NCI-H2196 (cell line): Measurements from ENCODE around the gene EFL1.
A peak's percentile ranks its signal among the peaks of the same experiment; 100 is the strongest.

Source experiments
- DNase-seq: peaks from one replicate; lab custom pipeline; 2025; ENCODE audit not compliant: unreplicated experiment; lab: John Stamatoyannopoulos, UW

Gene EFL1

GRCh38 chr15:82168296-82168695 lies 94.2 kb downstream of the EFL1 start:
- no peak for DNase-seq

- DNase-seq: no peak
Observed at GRCh38 chr15:82165948-82166376, 96.6 kb downstream of the EFL1 start.

- DNase-seq: no peak
Observed at GRCh38 chr15:82159922-82160321, 102.6 kb downstream of the EFL1 start.

- DNase-seq: no peak
Observed at GRCh38 chr15:82158811-82159210, 103.7 kb downstream of the EFL1 start.

GRCh38 chr15:82150645-82151044 lies 111.9 kb downstream of the EFL1 start:
- no peak for DNase-seq

- no peak for DNase-seq
Observed at GRCh38 chr15:82146990-82147461, 115.5 kb downstream of the EFL1 start.

- no peak for DNase-seq
Observed at GRCh38 chr15:82146576-82146975, 116.0 kb downstream of the EFL1 start.

GRCh38 chr15:82143390-82144385 lies 118.8 kb downstream of the EFL1 start:
- no peak for DNase-seq

GRCh38 chr15:82140886-82141285 lies 121.6 kb downstream of the EFL1 start:
- DNase-seq: no peak

GRCh38 chr15:82139823-82140268 lies 122.7 kb downstream of the EFL1 start:
- DNase-seq: peak; percentile 9

GRCh38 chr15:82138306-82138705 lies 124.2 kb downstream of the EFL1 start:
- no peak for DNase-seq

- no peak for DNase-seq
Observed at GRCh38 chr15:82137261-82137660, 125.3 kb downstream of the EFL1 start.

- DNase-seq: no peak
Observed at GRCh38 chr15:82136120-82136519, 126.4 kb downstream of the EFL1 start.

GRCh38 chr15:82135638-82136037 lies 126.9 kb downstream of the EFL1 start:
- no peak for DNase-seq

GRCh38 chr15:82134461-82134860 lies 128.1 kb downstream of the EFL1 start:
- no peak for DNase-seq

- DNase-seq: peak; percentile 4
Observed at GRCh38 chr15:82133251-82133650, 129.3 kb downstream of the EFL1 start.

GRCh38 chr15:82132742-82133141 lies 129.8 kb downstream of the EFL1 start:
- no peak for DNase-seq

- DNase-seq: no peak
Observed at GRCh38 chr15:82132096-82132495, 130.4 kb downstream of the EFL1 start.

- DNase-seq: no peak
Observed at GRCh38 chr15:82130248-82130647, 132.3 kb downstream of the EFL1 start.

GRCh38 chr15:82129761-82130160 lies 132.8 kb downstream of the EFL1 start:
- DNase-seq: no peak

GRCh38 chr15:82129149-82129692 lies 133.3 kb downstream of the EFL1 start:
- DNase-seq: no peak
